ENCODE data around the gene LAMA2.

DNA sequence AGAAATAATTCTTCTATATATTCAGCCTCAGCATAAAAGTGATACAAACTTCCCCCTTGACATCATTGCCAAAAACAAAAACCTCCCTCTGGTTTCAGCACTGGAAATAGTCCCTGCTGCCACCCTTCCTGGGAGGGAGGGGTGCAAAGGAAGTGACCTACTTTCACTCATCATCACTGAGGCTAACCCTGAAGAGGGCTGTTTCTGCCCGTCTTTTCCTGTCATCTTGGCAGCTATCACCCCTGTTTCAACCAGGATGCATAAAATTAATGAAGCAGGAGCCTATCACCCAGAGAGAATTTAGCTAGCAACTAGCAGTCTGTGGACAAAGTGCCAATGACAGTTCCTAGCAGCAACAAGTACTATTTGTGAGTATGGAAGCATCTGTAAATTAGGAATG, 397.8 kb downstream of the LAMA2 start:
- no peak for TF ChIP-seq SIN3A (IDR thresholded peaks at IDR 0.05; ENCODE audit: borderline replicate concordance, low read depth, low read length)
- TF ChIP-seq GABPA (IDR thresholded peaks at IDR 0.05; ENCODE audit: low read depth) = no peak
- TF ChIP-seq RCOR1 (IDR thresholded peaks at IDR 0.05; ENCODE audit: low read length) = no peak
- TF ChIP-seq, protein P1, sequence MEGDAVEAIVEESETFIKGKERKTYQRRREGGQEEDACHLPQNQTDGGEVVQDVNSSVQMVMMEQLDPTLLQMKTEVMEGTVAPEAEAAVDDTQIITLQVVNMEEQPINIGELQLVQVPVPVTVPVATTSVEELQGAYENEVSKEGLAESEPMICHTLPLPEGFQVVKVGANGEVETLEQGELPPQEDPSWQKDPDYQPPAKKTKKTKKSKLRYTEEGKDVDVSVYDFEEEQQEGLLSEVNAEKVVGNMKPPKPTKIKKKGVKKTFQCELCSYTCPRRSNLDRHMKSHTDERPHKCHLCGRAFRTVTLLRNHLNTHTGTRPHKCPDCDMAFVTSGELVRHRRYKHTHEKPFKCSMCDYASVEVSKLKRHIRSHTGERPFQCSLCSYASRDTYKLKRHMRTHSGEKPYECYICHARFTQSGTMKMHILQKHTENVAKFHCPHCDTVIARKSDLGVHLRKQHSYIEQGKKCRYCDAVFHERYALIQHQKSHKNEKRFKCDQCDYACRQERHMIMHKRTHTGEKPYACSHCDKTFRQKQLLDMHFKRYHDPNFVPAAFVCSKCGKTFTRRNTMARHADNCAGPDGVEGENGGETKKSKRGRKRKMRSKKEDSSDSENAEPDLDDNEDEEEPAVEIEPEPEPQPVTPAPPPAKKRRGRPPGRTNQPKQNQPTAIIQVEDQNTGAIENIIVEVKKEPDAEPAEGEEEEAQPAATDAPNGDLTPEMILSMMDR (IDR thresholded peaks at IDR 0.05) = no peak
- no peak for TF ChIP-seq CHD2 (IDR thresholded peaks at IDR 0.05; ENCODE audit: low read length, partially characterized antibody)
- no peak for TF ChIP-seq POLR2AphosphoS5 (IDR thresholded peaks at IDR 0.05; ENCODE audit: low read depth, low read length)

Measured in SK-N-SH (cell line).